ENCODE data around the gene CIAPIN1. TPM values are rescaled to one million over a fixed set of nuclear protein-coding genes. Genes with fewer than 3 reads are reported as not detected.

CIAPIN1 gene
- total RNA-seq, 2 donors from 2014 or later: 77.5 to 87.1 TPM

DNA sequence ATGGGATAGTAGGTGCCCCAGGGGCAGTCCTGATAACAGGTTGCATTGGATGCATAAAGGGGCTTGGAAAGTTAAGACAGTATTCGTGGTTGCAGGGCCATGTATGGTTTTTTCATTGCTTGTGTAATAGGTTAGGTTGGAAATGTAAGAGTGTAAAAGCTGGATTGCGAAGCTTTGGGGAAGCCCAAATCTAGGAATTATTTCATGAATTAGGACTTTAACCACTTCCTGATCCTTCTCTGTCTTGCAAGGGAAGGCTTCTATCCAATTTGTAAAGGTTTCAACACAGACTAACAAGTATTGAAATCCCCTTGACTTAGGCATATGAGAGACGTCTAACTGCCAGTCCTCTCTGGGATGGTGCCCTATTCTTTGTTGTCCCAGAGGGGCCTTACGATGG lies 50.4 kb downstream of the CIAPIN1 start:
- no peak for DNase-seq
- Mint-ChIP-seq H3K9me3 (no peaks in the 10 kb centered on the region), H3K4me3 (no peak overlapping the region), H3K27ac (no peak overlapping the region), H3K36me3 (ENCODE audit: low read depth) (no peaks in the 10 kb centered on the region), H3K4me1 (no peaks in the 10 kb centered on the region), H3K27me3 (ENCODE audit: insufficient read depth) (no peaks in the 10 kb centered on the region)
- Histone ChIP-seq H3K4me3 (ENCODE audit: low read length) (no peak overlapping the region), H3K27ac (ENCODE audit: low read depth, low read length) (no peak overlapping the region), H3K27me3 (ENCODE audit: control insufficient read depth, insufficient read depth, low read length, poor library complexity, severe bottlenecking) (peaks cover 8% of the 10 kb centered on the region), H3K4me1 (ENCODE audit: control insufficient read depth, insufficient read depth, low read length) (no peaks in the 10 kb centered on the region), H3K9ac (ENCODE audit: extremely low read depth, low read length, poor library complexity, severe bottlenecking) (no peak overlapping the region), H3K9me3 (ENCODE audit: control insufficient read depth, low read length) (no peaks in the 10 kb centered on the region), H3K36me3 (ENCODE audit: control insufficient read depth, insufficient read depth, low read length) (no peaks in the 10 kb centered on the region)
- 92% methylated on average over 4 of the region's 4 CpGs for WGBS, 2 experiments (ENCODE audit: insufficient coverage in 1 of 2, insufficient read length in 1 of 2)
- TF ChIP-seq, protein P1, sequence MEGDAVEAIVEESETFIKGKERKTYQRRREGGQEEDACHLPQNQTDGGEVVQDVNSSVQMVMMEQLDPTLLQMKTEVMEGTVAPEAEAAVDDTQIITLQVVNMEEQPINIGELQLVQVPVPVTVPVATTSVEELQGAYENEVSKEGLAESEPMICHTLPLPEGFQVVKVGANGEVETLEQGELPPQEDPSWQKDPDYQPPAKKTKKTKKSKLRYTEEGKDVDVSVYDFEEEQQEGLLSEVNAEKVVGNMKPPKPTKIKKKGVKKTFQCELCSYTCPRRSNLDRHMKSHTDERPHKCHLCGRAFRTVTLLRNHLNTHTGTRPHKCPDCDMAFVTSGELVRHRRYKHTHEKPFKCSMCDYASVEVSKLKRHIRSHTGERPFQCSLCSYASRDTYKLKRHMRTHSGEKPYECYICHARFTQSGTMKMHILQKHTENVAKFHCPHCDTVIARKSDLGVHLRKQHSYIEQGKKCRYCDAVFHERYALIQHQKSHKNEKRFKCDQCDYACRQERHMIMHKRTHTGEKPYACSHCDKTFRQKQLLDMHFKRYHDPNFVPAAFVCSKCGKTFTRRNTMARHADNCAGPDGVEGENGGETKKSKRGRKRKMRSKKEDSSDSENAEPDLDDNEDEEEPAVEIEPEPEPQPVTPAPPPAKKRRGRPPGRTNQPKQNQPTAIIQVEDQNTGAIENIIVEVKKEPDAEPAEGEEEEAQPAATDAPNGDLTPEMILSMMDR (conservative IDR thresholded peaks at IDR 0.05): no peak

DNA sequence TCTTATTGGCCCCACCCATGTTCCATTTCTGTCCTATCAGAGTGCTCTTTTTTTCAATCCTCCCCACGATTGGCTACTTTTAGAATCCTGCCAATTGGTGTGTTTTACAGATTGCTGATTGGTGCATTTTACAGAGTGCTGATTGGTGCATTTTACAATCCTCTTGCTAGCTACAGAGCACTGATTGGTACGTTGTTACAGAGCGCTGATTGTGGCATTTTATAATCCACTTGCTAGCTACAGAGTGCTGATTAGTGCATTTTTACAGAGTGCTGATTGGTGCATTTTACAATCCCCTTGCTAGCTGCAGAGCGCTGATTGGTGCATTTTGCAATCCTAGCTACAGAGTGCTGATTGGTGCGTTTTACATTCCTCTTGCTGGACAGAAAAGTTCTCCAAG lies 52.2 kb downstream of the CIAPIN1 start:
- no peak overlapping the region for H3K4me3 Mint-ChIP-seq
- H3K4me3 ChIP-seq (ENCODE audit: low read length): no peak overlapping the region
- H3K4me1 Mint-ChIP-seq: no peaks in the 10 kb centered on the region
- H3K4me1 ChIP-seq (ENCODE audit: control insufficient read depth, insufficient read depth, low read length): no peaks in the 10 kb centered on the region
- no peak for DNase-seq
- H3K36me3 Mint-ChIP-seq (ENCODE audit: low read depth): no peaks in the 10 kb centered on the region
- no peaks in the 10 kb centered on the region for H3K9me3 ChIP-seq (ENCODE audit: control insufficient read depth, low read length)
- no peak overlapping the region for H3K27ac ChIP-seq (ENCODE audit: low read depth, low read length)
- H3K9ac ChIP-seq (ENCODE audit: extremely low read depth, low read length, poor library complexity, severe bottlenecking): no peak overlapping the region
- no peaks in the 10 kb centered on the region for H3K9me3 Mint-ChIP-seq
- TF ChIP-seq, protein P1 (conservative IDR thresholded peaks at IDR 0.05): no peak
- H3K27me3 Mint-ChIP-seq (ENCODE audit: insufficient read depth): peaks cover 7% of the 10 kb centered on the region
- WGBS, 2 experiments (ENCODE audit: insufficient coverage in 1 of 2, insufficient read length in 1 of 2): 86 to 98% methylated on average over 5 of the region's 5 CpGs
- no peaks in the 10 kb centered on the region for H3K36me3 ChIP-seq (ENCODE audit: control insufficient read depth, insufficient read depth, low read length)
- H3K27me3 ChIP-seq (ENCODE audit: control insufficient read depth, insufficient read depth, low read length, poor library complexity, severe bottlenecking): peaks cover 8% of the 10 kb centered on the region
- H3K27ac Mint-ChIP-seq: no peak overlapping the region

DNA sequence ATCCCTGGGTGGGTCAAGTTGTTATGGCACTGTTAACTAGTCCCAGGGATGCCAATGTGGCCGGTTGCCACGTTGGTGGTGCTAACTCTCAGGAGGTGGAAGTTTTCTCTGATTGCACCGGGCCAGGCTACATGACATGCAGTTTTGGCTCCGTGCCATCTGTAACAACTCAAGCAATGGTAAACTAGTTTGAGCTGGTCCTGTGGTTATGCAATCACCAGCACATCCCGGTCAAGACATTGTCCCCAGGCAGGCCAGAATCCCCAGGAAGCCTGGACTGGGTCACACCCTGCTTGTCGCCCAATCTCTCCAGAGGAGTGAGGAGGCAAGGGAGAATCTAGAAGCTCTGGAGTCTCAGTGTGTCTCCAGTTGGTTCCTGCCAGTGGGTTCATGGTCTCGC lies 52.7 kb downstream of the CIAPIN1 start:
- H3K27ac Mint-ChIP-seq: no peak overlapping the region
- H3K27me3 Mint-ChIP-seq (ENCODE audit: insufficient read depth): peaks cover 7% of the 10 kb centered on the region
- no peaks in the 10 kb centered on the region for H3K9me3 Mint-ChIP-seq
- Histone ChIP-seq H3K9me3 (ENCODE audit: control insufficient read depth, low read length) (no peaks in the 10 kb centered on the region), H3K4me1 (ENCODE audit: control insufficient read depth, insufficient read depth, low read length) (no peaks in the 10 kb centered on the region), H3K36me3 (ENCODE audit: control insufficient read depth, insufficient read depth, low read length) (no peaks in the 10 kb centered on the region), H3K27me3 (ENCODE audit: control insufficient read depth, insufficient read depth, low read length, poor library complexity, severe bottlenecking) (peaks cover 8% of the 10 kb centered on the region), H3K4me3 (ENCODE audit: low read length) (no peak overlapping the region), H3K9ac (ENCODE audit: extremely low read depth, low read length, poor library complexity, severe bottlenecking) (no peak overlapping the region), H3K27ac (ENCODE audit: low read depth, low read length) (no peak overlapping the region)
- no peaks in the 10 kb centered on the region for H3K36me3 Mint-ChIP-seq (ENCODE audit: low read depth)
- 92% methylated on average over 5 to 7 of the region's 7 CpGs for WGBS, 2 experiments (ENCODE audit: insufficient coverage in 1 of 2, insufficient read length in 1 of 2)
- H3K4me1 Mint-ChIP-seq: no peaks in the 10 kb centered on the region
- no peak for DNase-seq
- no peak overlapping the region for H3K4me3 Mint-ChIP-seq
- TF ChIP-seq, protein P1 (conservative IDR thresholded peaks at IDR 0.05): no peak

All from endodermal cell (in vitro differentiated cells).